HFFc6 (cell line): ENCODE results near the gene MAFG. TPM values are rescaled to one million over a fixed set of nuclear protein-coding genes. Genes with fewer than 3 reads are reported as not detected.
"Not testable (repeated sequence)": the region's sequence is repeated elsewhere in the genome, so short reads cannot be mapped to it uniquely, and the experiment has no call there.

ENCODE experiments used
- DNase-seq: peaks from one replicate; pipeline ENCODE4 v3.0.0-alpha.2; 2018
- H3K27ac Mint-ChIP-seq: 2 replicates; pipeline ENCODE4 v1.8.0; 2020; ENCODE audit warnings: mild to moderate bottlenecking, mixed read lengths
- H3K27me3 Mint-ChIP-seq: 2 replicates; pipeline ENCODE4 v1.8.0; 2021; ENCODE audit warnings: mild to moderate bottlenecking, moderate library complexity, mixed read lengths; ENCODE audit not compliant: insufficient read depth
- H3K36me3 Mint-ChIP-seq: 2 replicates; pipeline ENCODE4 v1.8.0; 2021; ENCODE audit warnings: low read depth, mixed read lengths
- H3K4me1 Mint-ChIP-seq: 2 replicates; pipeline ENCODE4 v1.8.0; 2020; ENCODE audit warnings: low read depth, mixed read lengths
- H3K4me3 Mint-ChIP-seq: 2 replicates; pipeline ENCODE4 v1.8.0; 2020; ENCODE audit warnings: mild to moderate bottlenecking, moderate library complexity, mixed read lengths
- H3K9me3 Mint-ChIP-seq: 2 replicates; pipeline ENCODE4 v1.8.0; 2020; ENCODE audit warnings: mild to moderate bottlenecking, mixed read lengths
- total RNA-seq, 6 experiments: library from RNA; stranded (reverse); fragmentation: NEBNext Ultra II Directional; extraction: Animal tissue kit (Norgen Biotek cat#: 25700); gene quantifications; 2 replicates in 1 of 6; 3 replicates in 5 of 6; pipeline ENCODE4 v1.2.3, GENCODE V29; 2021
- TF ChIP-seq, protein P1 (sequence below): fragments of 200-600 bp; sonication (generic); IDR thresholded peaks from 2 replicates; pipeline ENCODE4 v1.5.0; 2021; ENCODE audit warnings: antibody characterized with exemption, mild to moderate bottlenecking

MAFG gene
- total RNA-seq, 6 experiments from 2014 or later: 17.7 to 22.4 (median 18.2) TPM

DNA sequence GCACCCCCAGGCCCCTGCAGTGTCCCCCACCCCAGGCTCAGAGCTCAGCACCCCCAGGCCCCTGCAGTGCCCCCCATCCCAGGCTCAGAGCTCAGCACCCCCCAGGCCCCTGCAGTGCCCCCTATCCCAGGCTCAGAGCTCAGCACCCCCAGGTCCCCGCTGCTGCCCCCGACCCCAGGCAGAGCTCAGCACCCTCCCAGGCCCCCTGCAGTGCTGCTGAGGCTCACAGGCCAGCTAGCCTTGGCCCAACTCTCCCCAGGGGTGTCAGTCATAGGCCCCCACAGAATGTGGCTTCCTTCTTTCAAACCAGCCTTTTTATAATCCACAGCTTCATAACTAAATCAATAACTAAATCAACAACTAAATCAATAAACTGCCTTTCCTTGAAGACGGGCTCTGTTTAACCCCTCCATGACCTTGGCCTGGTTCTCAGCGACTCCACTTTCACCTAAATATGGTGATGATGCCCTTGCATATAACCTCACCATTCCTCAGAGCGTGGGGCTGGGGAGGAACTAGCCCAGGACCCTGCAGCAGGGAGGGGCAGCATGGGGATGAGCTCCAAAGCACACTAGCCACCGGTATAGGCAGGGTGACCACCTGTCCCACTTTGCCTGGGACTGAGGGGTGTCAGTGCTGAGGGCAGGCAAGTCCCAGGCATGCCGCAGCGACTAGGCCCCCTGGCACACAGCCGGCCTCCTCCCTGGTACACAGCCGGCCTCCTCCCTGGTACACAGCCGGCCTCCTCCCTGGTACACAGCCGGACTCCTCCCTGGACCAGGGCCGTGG is 28.4 kb upstream of the MAFG start:
- peaks cover 6% of the 10 kb centered on the region for H3K27me3 Mint-ChIP-seq
- H3K9me3 Mint-ChIP-seq: no peaks in the 10 kb centered on the region
- H3K27ac Mint-ChIP-seq: no peak overlapping the region
- H3K36me3 Mint-ChIP-seq: no peaks in the 10 kb centered on the region
- H3K4me3 Mint-ChIP-seq: no peak overlapping the region
- H3K4me1 Mint-ChIP-seq: no peaks in the 10 kb centered on the region
- DNase-seq: no peak
- TF ChIP-seq, protein P1, sequence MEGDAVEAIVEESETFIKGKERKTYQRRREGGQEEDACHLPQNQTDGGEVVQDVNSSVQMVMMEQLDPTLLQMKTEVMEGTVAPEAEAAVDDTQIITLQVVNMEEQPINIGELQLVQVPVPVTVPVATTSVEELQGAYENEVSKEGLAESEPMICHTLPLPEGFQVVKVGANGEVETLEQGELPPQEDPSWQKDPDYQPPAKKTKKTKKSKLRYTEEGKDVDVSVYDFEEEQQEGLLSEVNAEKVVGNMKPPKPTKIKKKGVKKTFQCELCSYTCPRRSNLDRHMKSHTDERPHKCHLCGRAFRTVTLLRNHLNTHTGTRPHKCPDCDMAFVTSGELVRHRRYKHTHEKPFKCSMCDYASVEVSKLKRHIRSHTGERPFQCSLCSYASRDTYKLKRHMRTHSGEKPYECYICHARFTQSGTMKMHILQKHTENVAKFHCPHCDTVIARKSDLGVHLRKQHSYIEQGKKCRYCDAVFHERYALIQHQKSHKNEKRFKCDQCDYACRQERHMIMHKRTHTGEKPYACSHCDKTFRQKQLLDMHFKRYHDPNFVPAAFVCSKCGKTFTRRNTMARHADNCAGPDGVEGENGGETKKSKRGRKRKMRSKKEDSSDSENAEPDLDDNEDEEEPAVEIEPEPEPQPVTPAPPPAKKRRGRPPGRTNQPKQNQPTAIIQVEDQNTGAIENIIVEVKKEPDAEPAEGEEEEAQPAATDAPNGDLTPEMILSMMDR: no peak

DNA sequence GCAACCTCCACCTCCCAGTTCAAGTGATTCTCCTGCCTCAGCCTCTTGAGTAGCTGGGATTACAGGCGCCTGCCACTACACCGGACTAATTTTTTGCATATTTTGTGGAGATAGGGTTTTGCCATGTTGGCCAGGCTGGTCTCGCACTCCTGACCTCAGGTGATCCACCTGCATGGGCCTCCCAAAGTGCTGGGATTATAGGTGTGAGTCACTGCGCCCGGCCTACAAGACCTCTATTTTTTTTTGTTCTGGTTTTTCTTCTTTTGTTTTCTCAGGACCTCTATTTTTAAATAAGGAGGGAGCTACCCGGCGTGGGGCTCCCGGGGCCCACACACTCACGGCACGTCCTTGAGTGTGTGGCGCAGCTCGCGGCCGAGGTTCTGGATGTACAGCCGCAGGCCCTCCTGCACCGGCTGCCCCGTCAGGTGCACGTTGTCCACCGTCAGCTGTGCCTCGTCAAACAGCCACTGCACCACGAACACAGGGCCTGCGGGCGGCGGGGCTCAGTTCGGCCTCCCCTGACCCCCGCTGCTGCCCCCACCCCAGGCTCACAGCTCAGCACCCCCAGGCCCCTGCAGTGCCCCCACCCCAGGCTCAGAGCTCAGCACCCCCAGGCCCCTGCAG is 27.6 kb upstream of the MAFG start:
- Mint-ChIP-seq H3K27me3 (peaks cover 6% of the 10 kb centered on the region), H3K36me3 (no peaks in the 10 kb centered on the region), H3K4me1 (no peaks in the 10 kb centered on the region), H3K4me3 (no peak overlapping the region), H3K9me3 (no peaks in the 10 kb centered on the region), H3K27ac (no peak overlapping the region)
- no peak for DNase-seq
- TF ChIP-seq, protein P1: no peak

DNA sequence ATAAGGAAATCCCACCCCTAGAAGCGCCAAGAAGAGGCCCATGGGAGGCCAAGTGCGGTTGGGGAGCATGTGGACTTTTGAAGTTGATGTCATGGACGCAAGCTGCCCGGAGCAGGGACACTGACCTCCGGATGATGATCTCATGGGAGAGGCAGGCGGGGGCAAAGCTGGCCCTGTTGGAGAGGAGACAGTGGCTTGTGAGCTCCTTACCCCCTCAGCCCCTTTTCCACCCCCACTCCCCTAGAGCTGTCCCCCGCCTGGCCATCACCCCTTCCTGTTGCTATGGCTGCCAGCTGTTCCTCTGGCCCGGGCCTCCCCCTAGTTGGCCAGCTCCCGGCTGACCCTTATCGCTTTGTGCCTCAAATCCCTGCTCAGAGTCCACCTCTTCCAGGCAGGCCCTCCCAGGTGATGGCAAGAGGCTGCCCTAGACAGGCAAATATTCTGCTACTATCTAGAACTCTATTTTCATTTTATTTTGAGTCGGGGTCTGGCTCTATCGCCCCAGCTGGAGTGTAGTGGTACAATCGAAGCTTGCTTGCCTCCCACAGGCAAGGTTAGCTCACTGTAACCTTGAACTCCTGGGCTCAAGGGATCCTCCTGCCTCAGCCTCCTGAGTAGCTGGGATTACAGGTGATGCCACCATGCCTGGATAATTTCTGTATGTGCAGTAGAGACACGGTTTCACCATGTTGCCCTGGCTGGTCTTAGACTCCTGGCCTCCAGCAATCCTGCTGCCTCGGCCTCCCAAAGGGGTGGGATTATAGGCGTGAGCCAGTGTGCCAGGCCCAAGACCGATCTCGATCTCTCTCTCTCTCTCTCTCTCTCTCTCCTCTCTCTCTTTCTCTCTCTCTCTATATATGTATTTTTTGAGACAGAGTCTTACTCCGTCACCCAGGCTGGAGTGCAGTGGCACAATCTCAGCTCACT is 26.9 kb upstream of the MAFG start:
- Mint-ChIP-seq H3K9me3 (no peaks in the 10 kb centered on the region), H3K4me3 (no peak overlapping the region), H3K27ac (no peak overlapping the region), H3K27me3 (peaks cover 6% of the 10 kb centered on the region), H3K36me3 (no peaks in the 10 kb centered on the region), H3K4me1 (no peaks in the 10 kb centered on the region)
- TF ChIP-seq, protein P1: no peak
- DNase-seq: no peak

DNA sequence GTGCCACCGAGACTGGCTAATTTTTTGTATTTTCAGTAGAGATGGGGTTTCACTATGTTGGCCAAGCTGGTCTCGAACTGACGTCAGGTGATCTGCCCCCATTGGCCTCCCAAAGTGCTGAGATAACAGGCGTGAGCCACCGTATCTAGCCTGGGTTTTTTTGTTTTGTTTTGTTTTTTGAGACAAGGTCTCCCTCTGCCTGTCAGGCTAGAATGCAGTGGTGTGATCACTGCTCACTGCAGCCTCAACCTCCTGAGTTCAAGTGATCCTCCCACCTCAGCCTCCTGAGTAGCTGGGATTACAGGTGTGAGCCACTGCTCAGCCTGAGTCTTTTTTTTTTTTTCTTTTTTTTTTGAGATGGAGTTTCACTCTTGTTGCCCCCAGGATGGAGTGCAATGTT is 25.9 kb upstream of the MAFG start:
- H3K27ac Mint-ChIP-seq, DNase-seq, H3K4me3 Mint-ChIP-seq, H3K4me1 Mint-ChIP-seq, H3K36me3 Mint-ChIP-seq, H3K27me3 Mint-ChIP-seq, H3K9me3 Mint-ChIP-seq: not testable (repeated sequence)

DNA sequence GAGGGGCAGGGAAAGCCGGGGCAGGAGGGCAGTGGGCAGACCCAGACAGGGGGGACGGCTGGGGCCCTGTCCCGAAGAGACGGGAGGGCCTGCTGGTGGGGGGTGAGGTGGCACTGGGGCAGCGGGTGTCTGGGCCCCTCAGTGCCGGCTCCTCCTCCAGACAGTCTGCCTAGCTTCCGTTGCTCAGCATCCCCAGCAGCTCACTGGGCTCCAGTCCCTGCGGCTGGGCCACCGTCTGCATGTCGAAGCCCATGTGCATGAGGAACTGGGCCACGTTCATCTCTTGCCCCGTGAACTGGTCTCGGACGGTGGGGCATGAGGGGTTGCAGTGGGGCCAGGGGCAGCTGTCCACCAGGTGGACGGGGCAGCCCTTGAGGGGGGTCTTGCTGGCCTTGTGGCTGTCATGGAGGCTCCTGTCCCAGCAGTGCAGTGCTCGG is 25.3 kb upstream of the MAFG start:
- Mint-ChIP-seq H3K4me1 (no peaks in the 10 kb centered on the region), H3K27ac (no peak overlapping the region)

More for the DNA sequence above, 25.3 kb upstream of the MAFG start:
- Mint-ChIP-seq H3K27me3 (peaks cover 8% of the 10 kb centered on the region), H3K9me3 (no peaks in the 10 kb centered on the region), H3K4me3 (no peak overlapping the region), H3K36me3 (no peaks in the 10 kb centered on the region)
- DNase-seq: no peak
- TF ChIP-seq, protein P1: no peak
